HL-60 (cell line): ENCODE measurements around the gene PDE8A.

Experiments used
- DNase-seq, 2 experiments: peaks; one replicate each; pipeline ENCODE4 v3.0.0-alpha.2; 2010 to 2020; ENCODE audit warnings: low read depth in 1 of 2, low spot score in 1 of 2
- H3K27ac ChIP-seq: fragments of 250-450 bp; sonication (Bioruptor Pico); replicated peaks from 2 replicates; pipeline ENCODE4 v1.5.1; 2020; ENCODE audit warnings: mild to moderate bottlenecking, moderate library complexity
- H3K27me3 ChIP-seq: fragments of 250-450 bp; sonication (Bioruptor Pico); 2 replicates; pipeline ENCODE4 v1.5.1; 2021; ENCODE audit warnings: mild to moderate bottlenecking, moderate library complexity; ENCODE audit not compliant: insufficient read depth, poor library complexity, severe bottlenecking
- H3K4me3 ChIP-seq: replicated peaks from 2 replicates; pipeline ENCODE4 v1.5.1; 2011; ENCODE audit warnings: mild to moderate bottlenecking, control low read depth, low read length; ENCODE audit not compliant: insufficient read depth
- CTCF ChIP-seq: IDR thresholded peaks from one replicate; pipeline ENCODE4 v1.5.1; 2011; ENCODE audit warnings: low read length, control low read depth, inconsistent platforms; ENCODE audit not compliant: insufficient read depth
- GABPA ChIP-seq: IDR thresholded peaks from 2 replicates; pipeline ENCODE4 v1.6.1; 2012; ENCODE audit warnings: low read depth
- POLR2AphosphoS5 ChIP-seq: IDR thresholded peaks from 2 replicates; pipeline ENCODE4 v1.6.1; 2012; ENCODE audit warnings: low read depth
- SPI1 ChIP-seq: IDR thresholded peaks from 2 replicates; pipeline ENCODE4 v1.6.1; 2012; ENCODE audit warnings: low read depth, mild to moderate bottlenecking, borderline replicate concordance
- TF ChIP-seq, protein P1 (sequence below): IDR thresholded peaks from 2 replicates; pipeline ENCODE4 v1.6.1; 2012; ENCODE audit warnings: low read depth; ENCODE audit not compliant: insufficient replicate concordance

Gene PDE8A

GRCh38 chr15:84949043-84949442, 32.6 kb upstream of the PDE8A start:
- H3K27ac ChIP-seq: no peak overlapping the region
- TF ChIP-seq GABPA: no peak
- no peak for TF ChIP-seq SPI1
- no peak for TF ChIP-seq CTCF
- TF ChIP-seq, protein P1, sequence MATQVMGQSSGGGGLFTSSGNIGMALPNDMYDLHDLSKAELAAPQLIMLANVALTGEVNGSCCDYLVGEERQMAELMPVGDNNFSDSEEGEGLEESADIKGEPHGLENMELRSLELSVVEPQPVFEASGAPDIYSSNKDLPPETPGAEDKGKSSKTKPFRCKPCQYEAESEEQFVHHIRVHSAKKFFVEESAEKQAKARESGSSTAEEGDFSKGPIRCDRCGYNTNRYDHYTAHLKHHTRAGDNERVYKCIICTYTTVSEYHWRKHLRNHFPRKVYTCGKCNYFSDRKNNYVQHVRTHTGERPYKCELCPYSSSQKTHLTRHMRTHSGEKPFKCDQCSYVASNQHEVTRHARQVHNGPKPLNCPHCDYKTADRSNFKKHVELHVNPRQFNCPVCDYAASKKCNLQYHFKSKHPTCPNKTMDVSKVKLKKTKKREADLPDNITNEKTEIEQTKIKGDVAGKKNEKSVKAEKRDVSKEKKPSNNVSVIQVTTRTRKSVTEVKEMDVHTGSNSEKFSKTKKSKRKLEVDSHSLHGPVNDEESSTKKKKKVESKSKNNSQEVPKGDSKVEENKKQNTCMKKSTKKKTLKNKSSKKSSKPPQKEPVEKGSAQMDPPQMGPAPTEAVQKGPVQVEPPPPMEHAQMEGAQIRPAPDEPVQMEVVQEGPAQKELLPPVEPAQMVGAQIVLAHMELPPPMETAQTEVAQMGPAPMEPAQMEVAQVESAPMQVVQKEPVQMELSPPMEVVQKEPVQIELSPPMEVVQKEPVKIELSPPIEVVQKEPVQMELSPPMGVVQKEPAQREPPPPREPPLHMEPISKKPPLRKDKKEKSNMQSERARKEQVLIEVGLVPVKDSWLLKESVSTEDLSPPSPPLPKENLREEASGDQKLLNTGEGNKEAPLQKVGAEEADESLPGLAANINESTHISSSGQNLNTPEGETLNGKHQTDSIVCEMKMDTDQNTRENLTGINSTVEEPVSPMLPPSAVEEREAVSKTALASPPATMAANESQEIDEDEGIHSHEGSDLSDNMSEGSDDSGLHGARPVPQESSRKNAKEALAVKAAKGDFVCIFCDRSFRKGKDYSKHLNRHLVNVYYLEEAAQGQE: no peak
- no peak for TF ChIP-seq POLR2AphosphoS5
- no peak overlapping the region for H3K4me3 ChIP-seq
- H3K27me3 ChIP-seq: no peaks in the 10 kb centered on the region
- no peak for DNase-seq

- TF ChIP-seq CTCF (no peak), GABPA (no peak), POLR2AphosphoS5 (no peak), SPI1 (no peak)
- TF ChIP-seq, protein P1: no peak
- Histone ChIP-seq H3K4me3 (no peak overlapping the region), H3K27ac (no peak overlapping the region), H3K27me3 (no peaks in the 10 kb centered on the region)
- no peak for DNase-seq
These were observed 31.6 kb upstream of the PDE8A start for GRCh38 chr15:84949845-84950569.

DNA sequence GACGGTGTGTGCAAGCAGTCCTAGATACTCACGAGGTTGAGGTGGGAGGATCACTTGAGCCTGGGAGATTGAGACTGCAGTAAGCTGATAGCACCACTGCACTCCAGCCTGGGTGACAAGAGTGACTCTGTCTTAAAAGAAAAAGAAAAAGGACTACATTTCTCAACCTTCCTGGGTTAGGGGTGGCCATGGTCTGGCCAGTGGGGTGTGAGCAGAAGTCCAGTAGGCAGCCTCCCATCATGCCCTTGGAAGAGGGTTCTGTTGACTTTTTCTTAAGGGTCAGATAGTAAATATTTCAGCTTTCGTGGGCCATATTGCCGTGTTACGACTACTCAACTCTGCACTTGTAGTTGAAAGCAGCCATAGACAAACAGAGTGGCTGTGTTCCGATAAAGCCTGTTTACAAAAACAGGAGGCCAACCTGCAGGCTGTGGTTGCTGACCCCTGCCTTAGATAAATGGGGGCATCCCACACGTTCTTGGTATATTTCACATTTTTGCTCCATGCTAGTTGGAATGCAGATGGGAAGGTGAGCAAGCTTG, 31.0 kb upstream of the PDE8A start:
- Histone ChIP-seq H3K27ac (no peak overlapping the region), H3K27me3 (no peaks in the 10 kb centered on the region), H3K4me3 (no peak overlapping the region)
- no peak for DNase-seq
- no peak for TF ChIP-seq CTCF
- no peak for TF ChIP-seq GABPA
- TF ChIP-seq, protein P1: no peak
